Inferior parietal cortex (tissue), 1 donor: ENCODE results near the gene FBXO46.
"Not testable (repeated sequence)": the region's sequence is repeated elsewhere in the genome, so short reads cannot be mapped to it uniquely, and the experiment has no call there.

Experiments used
- DNase-seq: peaks from one replicate; pipeline ENCODE4 v3.0.0-alpha.2; 2016; ENCODE audit errors: extremely low spot score

FBXO46 gene

DNA sequence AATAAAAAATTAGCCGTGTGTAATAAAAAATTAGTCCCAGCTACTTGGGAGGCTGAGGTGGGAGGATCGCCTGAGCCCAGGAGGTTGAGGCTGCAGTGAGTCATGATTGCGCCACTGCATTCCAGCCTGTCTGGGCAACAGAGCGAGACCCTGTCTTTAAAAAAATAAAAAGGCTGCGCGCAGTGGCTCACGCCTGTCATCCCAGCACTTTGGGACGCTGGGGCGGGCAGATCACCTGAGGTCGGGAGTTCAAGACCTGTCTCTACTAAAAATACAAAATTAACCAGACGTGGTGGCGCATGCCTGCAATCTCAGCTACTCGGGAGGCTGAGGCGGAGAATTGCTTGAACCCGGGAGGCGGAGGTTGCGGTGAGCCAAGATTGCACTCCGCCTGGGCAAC lies 2.0 kb downstream of the FBXO46 start:
- DNase-seq, result not testable (repeated sequence)

DNA sequence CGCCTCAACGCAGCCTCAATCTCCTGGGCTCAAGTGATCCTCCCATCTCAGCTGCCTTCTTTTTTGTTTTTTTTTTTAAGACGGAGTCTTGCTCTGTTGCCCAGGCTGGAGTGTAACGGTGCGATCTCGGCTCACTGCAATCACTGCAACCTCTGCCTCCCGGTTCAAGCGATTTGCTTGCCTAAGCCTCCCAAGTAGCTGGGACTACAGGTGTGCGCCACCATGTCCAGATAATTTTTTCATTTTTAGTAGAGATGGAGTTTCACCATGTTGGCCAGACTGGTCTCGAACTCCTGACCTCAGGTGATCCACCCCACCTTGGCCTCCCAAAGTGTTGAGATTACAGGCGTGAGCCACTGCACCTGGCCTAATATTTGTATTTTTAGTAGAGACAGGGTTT lies 10.6 kb downstream of the FBXO46 start:
- not testable (repeated sequence) for DNase-seq

DNA sequence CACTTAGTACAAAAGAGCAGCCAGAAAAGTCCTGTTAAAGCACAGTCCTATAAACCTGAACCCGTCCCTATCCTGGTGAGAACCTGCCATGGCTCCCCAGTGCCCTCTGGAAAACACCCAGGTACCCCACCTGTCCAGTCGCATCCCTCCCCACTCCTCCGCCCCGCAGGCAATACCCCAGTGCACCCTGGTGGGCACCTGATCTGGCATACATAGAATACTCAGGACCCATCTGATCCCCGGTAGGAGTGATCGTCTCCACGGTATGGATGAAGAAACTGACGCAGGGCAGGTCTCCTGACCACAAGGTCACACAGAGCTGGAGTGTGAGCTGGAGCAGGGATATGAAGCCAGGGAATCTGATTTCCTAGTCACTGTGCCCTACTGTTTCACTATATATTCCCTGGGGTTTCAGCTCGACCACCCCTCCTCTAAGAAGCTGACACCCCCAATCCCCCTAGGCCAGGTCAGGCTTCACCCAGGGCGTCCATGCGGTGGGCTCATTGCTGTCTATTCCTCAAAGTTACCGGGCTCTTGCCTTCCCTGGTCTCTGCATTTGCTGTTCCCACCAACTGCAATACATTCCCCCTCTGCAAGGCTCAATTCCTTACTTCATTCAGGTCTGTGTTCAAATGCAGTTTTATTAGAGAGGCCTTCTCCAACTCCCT lies 12.6 kb downstream of the FBXO46 start:
- no peak for DNase-seq

DNA sequence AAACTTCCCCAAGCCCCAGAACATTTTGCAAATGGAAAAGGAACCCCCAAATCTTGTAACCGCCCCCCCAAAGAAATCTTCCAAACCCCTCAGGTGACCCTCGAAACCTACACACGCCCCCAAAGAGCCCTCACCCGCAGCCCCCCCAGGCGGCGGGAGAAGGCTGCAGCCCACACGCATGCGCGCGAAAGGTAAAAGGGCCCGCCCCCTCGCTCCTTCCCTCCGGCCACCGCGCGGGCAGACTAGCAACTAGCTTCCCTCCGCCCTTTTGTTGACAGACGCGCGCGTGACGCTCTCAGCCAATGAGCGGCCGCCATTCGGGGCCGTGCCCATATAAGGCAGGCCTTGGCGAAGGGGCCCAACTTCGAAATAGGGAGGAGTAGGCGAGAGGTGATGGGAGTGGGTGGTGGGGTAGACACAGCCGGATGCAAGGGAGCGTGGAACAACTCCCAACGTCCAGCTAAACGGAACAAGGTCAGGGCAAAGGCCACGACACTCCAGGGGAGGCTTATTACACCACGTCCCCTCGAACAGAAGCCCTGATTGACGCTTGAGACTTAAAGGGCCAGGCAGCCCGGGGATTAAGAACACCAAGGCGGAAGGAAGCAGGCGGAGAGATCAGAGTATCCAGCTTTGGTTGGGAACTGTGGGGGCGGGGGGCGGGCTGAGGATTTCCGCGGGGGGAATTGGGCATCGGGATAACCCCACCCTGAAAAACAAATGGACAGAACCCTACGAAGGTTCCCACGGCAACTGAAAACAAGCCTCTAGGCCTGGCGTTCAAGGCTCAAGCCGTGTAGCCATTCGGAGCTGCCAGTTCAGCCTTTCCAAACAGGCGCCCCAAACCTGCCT lies 13.3 kb downstream of the FBXO46 start:
- DNase-seq, result peak; percentile 99

DNA sequence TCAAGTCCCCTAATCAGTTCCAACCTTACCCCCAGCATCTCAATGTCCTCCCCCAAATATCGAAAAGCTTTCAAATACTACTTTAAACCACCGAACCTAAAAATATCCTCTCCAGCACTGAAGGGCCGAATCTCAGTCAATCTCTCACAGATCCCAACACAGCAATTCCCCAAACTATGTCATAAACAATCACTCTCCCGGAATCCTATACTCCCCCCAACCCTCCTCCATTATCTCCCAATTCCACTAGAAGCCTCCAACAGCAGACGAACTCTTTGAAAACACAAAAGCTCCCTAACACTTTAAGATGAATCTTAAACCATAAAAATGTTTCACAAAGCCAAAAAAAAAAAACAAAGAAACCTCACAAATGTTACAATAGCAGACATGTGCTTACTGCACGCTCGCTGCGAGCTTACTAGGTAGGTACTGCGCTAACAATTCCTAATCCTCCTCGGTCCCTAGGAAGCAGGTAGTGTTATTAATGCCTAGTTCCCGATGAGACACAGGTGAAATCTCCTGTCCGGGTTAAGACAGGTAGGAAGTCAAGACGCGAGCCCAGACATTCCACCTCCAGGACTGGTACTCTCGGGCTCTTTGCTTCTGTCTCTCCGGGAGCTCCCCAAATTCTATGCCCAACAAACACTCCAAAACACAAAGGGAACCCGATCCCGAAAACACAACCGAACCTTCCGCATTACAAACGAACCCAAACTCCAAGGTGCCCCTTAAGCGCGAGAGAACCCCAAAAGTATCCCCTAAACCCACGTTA lies 14.2 kb downstream of the FBXO46 start:
- DNase-seq, result peak; percentile 43

DNA sequence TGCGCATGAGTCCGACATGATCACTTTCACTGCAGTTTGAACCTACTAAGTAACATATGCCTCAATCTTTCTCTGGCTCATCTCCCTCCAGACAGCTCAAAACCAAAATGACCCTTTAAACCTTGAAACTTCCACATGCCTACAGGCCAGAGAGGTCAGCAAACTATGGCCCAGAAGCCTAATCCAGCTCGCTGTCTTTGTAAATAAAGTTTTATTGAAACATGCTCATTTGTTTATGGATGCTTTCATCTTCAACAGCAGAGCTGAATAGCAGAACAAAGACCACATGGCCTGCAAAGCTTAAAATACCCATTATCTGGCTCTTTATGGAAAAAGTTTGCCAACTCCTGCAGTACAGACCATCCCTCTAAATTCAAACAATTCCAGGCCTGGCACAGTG lies 15.6 kb downstream of the FBXO46 start:
- no peak for DNase-seq

DNA sequence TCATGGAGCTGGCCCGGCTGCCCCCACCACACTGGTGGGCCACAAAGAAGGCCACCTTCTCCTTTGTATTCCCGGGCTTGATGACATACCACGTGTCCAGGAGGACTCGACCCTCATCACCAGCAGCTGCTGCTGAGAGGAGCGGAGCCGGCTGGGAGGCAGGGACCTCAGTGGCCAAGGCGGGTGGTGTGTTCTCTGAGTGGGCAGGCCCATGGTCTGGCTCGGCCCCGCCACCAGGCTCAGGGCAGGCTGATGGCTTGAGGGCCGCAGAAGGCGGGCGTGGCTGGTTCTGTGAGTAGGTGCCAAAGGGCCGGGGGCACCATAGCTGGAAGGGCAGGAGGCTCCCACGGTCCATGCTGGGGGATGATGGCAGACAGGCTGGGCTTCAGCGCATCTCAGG lies 17.6 kb downstream of the FBXO46 start:
- DNase-seq, result no peak

DNA sequence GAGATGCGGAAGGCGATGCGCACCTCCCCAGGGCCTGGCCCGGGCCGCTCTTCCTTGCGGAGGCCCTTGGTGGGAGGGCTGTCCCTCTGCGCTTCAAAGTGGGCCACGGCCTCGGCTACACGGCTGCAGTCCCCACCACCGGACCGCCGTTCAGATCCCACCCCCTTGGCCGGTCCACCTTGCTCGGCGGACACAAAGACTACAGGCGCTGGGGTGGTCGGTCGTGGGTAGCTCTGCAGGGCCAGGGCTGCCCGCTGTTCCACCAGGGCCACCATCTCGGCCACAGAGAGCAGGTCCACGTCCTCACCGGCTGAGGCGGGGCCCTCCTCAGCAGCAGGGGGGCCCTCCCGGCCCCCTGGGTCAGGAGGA lies 18.0 kb downstream of the FBXO46 start:
- DNase-seq, result no peak

DNA sequence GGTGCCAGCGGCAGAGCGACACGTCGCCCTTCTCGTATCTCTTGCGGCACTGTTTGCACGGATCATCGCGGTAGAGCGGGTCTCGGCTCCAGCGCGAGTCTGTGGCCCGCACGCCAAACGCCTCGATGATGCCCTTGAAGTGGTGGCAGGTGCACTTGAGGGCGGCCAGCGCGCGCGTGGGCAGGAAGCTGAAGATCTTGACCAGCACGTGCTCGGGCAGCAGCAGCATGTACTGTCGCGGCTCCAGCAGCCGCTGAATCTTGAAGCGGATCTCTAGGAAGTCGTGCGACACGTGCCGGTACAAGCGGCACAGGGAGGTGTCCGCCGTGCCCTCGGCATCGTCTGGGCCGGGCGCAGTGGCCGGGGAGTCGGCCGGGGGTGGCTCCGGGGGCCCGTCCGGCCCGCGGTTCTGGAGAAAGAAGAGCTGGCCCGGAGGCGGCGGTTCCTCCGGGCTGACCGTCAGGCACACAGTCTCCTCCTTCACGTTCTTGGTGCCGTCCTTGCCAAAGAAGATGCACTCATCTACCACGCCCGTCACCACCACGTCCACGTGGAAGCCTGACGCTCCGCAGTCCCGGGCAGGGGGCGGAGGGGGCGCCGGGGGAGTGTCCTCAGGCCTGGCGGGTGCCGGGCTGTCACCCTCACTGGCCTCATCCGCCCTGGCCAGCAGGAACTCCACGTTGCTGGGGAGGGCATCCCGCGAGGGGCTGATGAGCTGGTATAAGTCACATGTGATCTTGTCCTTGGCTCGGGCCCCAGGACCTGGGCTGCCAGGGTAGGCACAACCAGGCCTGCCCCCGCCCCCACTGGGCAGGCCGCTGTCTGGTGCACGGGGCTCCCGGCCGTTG lies 18.6 kb downstream of the FBXO46 start:
- no peak for DNase-seq

DNA sequence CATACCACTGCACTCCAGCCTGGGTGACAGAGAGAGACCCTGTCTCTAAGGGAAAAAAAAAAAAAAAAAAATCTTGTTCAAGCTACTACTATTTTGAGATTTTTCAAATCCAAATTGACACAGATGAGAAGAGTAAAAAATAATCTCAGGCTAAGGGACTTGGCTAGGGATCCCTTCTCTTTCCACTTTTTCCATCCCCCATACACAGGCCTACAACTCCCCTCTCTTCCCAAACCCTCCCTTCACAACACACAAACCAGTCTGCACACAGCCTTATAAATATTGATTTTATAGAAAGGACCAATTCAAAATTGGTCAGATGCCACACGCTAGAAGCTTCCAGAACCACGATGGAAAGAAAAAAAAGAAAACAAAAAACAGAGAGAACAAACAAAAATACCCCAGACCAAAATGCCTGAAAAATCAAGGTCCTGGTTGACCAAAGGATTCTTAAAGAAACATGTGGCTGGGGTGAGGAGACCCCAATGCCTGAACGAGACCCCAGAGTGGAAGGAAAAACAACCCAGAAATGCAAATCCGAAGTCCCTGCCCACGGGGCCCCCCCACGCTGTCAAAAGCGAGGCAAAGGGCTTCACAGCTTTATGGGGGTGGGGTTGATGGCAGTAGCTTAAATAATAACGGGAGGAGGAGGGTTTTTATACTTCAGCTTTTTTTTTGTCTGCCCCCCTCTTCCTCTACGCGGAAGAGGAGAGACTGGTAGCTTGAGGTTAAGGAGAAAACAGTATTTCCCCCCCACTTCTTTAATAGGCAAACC lies 20.2 kb downstream of the FBXO46 start:
- DNase-seq, result no peak

DNA sequence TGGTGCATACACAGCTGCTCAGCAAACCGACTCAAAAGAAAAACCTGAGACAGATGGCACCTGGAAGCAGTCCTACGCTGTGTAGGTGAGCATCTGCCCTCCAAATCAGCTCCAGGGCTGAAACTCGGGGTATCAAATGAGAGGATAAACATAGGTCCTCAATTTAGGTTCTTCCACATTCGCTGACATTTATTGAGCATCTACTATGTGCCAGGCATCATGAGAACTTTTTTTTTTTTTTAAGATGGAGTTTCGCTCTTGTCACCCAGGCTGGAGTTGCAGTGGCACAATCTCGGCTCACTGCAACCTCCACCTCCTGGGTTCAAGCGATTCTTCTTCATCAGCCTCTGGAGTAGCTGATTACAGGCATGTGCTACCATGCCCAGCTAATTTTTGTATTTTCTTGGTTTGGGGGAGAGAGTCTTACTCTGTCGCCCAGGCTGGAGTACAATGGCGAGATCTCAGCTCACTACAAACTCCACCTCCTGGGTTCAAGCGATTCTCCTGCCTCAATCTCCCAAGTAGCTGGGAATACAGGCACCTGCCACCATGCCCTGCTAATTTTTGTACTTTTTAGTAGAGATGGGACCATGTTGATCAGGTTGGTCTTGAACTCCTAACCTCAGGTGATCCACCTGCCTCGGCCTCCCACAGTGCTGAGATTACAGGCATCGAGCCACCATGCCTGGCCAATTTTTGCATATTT lies 24.8 kb downstream of the FBXO46 start:
- DNase-seq, result no peak

DNA sequence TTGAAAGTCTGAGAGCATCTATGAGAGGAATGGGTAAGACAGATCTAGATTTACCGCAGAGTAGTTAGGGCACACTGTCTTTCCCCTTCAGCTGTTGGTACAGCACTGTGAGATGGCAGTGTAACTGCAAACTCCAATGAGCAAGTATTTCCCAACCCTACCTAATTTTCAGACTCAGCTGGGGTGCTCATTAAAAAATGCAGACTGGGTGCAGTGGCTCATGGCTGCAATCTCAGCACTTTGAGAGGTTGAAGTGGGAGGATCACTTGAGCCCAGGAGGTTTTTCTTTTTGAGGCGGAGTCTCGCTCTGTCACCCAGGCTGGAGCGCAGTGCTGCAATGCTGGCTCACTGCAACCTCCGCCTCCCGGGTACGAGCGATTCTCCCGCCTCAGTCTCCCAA lies 25.6 kb downstream of the FBXO46 start:
- no peak for DNase-seq

DNA sequence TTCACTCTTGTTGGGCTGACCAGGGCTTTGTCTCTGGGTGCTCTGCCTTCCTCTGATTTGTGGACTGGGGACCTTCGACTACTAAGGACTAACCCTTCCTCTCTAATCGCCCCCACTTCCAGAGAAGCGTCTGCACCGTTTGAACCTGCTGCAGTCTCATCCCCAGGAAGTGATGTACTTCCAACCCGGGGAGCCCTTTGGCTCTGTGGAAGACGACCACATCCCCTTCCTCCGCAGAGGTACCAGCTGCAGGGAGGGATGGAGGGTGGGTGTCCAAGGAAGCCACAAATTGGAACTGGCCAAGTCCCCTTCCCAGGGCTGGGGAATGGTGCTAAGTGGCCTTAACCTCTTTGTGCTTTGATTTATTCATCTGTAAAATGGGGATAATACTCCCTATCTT lies 29.0 kb downstream of the FBXO46 start:
- no peak for DNase-seq

DNA sequence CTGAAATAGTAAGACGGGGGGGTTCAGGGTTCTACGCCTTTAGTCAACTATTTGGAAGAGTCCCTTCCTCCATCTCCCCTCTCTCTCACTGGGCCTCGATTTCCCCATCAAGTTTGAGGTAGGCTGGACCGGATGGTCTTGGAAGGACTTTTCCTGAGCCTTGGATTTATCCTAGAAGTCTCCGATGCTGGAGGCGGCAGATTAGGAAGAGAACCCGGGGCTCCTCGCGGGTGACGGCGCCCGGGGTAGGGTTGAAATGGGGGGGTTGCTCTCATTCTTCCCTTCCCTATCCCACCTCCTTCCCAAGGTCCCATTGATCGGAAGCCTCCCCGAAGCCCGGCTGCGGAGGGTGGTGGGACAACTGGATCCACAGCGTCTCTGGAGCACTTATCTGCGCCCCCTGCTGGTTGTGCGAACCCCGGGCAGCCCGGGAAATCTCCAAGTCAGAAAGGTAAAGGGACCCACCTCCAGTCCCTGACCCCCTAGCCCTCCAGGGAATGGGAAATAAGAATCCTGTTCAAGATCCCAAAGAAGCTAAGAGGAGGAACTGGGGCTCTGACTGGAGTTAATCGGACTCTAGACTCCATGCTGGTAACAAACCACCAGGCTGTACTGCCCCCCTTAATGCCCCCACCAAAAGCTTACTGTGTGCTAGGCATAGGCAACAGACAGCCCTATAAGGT lies 37.4 kb downstream of the FBXO46 start:
- peak; percentile 68 for DNase-seq

DNA sequence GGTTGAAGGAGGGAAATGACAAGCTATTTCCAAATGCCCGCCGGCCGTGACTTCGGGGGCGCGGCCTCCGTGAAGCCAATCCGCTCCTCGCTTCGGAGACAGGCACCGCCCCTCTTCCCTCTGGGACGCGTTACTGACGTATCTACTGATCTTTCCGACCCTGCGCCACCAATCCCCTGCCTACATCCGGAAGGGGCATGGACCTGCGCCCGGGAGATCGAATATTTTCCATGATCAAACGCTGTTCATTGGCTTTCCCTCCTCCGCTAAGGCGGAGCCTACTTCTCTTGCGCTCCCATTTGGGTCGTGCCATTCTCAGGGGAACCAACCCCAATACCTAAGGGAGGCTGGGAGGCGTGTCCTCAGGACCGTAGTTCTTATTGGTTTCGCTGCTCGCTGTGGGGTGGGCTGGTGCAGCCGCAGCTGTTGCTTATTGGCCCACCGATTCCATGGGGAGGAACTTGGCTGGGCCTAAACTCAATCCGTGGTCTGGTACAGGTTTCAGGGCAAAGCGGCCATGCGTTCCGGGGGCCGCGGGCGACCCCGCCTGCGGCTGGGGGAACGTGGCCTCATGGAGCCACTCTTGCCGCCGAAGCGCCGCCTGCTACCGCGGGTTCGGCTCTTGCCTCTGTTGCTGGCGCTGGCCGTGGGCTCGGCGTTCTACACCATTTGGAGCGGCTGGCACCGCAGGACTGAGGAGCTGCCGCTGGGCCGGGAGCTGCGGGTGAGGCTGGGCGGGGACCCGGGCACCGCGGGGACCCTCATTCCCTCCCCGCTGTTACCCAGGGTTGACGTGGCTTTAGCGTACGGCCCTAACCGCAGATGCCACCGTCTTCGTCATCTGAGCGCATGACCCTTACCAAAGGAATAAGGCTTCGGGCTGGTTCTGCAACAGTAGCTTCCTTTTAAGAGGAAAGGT lies 38.2 kb downstream of the FBXO46 start, which contains the start of gene QPCTL:
TSS of gene QPCTL (plus strand) at position 480 of the 919 bp plus-strand sequence. CDS start at position 518, 38 bp downstream.
- peak; percentile 98 for DNase-seq

DNA sequence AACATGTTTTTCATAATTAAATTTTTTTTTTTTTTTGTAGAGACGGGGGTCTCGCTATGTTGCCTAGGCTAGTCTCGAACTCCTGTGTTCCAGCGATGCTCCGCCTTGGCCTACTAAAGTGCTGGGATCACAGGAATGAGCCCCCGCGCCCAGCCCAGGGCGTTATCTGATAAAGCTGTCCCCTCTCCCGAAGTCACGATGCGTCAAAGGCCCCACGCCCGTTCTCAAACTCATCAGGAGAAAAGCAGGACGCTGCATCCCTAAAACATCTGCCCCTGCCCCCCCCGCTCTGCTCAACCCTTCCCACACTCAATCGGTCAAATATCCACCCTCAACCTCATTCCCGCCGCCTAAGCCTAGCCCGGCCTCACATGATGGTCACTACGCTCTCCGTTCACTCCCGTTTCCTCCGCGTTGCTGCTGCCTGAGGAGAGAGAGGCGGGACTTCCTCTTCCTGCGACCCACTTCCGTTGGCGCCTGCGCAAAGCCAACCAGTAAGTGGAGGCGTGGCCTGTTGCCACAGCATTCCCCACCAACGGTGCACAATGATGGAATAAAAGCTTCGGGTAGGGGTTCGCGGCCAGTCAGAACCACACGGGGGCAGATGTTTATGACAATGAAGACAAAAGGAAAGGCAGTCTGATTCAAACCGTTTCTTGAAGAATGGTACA lies 39.0 kb downstream of the FBXO46 start, which contains the start of gene SNRPD2:
TSS of gene SNRPD2 (minus strand) at position 438 of the 671 bp plus-strand sequence. CDS start at position 373, 65 bp downstream.
- DNase-seq, result peak; percentile 98

DNA sequence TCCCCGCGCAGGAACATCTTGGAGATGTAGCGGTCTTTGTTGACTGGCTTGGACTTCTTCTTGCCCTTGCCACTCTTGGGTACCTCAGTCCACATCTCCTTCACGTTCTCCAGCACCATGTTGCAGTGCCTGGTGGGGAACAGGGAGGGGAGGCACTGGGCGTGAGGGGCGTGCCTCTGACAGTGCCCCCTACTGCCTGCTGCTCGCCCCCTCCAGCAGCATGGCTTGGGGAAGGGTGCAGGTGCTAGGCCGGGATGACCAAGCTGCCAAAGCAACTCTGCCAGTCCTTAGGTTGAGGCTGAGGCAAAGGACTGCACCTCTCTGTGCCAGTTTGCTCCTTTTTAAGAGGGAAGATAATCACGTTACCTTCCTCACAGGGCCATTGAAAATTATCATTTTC lies 43.1 kb downstream of the FBXO46 start:
- DNase-seq, result no peak

DNA sequence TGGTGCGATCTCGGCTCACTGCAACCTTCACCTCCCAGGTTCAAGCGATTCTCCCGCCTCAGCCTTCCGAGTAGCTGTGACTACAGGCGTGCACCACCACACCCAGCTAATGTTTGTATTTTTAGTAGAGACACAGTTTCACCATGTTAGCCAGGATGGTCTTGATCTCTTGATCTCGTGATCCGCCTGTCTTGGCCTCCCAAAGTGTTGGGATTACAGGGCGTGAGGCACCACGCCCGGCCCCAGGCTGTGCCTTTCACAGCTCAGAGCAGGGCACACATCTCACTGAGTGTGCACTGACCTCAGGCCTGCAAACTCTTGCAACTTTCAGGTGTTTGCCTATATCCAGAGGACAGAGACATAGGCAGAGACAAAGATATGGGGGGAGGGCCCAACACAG lies 45.7 kb downstream of the FBXO46 start:
- DNase-seq, result not testable (repeated sequence)
